ENCODE data around the gene TIMM22.
"Not testable (repeated sequence)": the region's sequence is repeated elsewhere in the genome, so short reads cannot be mapped to it uniquely, and the experiment has no call there.

TIMM22 gene

GRCh38 chr17:973053-973452 lies 23.9 kb upstream of the TIMM22 start:
- DNase-seq (ENCODE audit: low spot score), result no peak

- DNase-seq (ENCODE audit: low spot score), result not testable (repeated sequence)
Measured at GRCh38 chr17:974778-975177, 22.2 kb upstream of the TIMM22 start.

GRCh38 chr17:975371-975915 lies 21.5 kb upstream of the TIMM22 start:
- no peak for DNase-seq (ENCODE audit: low spot score)

GRCh38 chr17:976312-976711 lies 20.6 kb upstream of the TIMM22 start:
- no peak for DNase-seq (ENCODE audit: low spot score)

DNA sequence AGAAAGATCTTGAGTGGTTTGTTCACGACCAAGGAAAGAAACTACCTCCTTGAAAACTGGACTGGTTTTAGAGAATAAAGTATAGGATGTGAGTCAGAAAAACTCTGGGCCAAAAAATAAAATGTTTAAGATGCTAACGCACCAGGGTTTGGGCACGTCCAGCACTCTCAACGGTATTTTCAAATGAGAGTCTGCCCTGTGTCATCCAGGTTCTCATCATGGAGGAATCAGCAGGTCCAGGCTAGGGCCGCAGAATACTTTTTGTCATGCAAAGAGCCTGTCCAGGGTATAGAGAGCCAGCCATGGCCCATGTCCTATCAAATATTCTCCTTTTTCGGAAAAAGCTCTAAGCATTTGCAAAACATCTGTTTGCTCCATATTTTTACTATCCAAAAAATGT lies 19.8 kb upstream of the TIMM22 start:
- no peak for DNase-seq (ENCODE audit: low spot score)

GRCh38 chr17:978103-979093 lies 18.5 kb upstream of the TIMM22 start:
- no peak for DNase-seq (ENCODE audit: low spot score)

DNA sequence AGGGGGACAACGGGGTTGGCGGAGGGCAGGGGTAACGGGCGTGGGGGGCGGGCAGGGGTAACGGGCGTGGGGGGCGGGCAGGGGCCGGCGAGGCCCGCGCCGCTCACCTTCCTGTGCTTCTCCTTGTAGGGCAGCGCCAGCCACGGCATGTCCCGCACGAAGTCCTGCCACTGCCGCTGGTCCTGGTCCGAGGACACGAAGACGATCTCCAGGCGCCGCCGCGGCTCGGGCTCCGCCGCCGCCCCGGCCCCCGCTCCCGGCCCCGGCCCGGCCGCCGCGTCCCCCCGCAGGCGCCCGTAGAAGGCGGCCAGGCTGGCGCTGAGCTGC lies 17.8 kb upstream of the TIMM22 start:
- DNase-seq (ENCODE audit: low spot score), result no peak

DNA sequence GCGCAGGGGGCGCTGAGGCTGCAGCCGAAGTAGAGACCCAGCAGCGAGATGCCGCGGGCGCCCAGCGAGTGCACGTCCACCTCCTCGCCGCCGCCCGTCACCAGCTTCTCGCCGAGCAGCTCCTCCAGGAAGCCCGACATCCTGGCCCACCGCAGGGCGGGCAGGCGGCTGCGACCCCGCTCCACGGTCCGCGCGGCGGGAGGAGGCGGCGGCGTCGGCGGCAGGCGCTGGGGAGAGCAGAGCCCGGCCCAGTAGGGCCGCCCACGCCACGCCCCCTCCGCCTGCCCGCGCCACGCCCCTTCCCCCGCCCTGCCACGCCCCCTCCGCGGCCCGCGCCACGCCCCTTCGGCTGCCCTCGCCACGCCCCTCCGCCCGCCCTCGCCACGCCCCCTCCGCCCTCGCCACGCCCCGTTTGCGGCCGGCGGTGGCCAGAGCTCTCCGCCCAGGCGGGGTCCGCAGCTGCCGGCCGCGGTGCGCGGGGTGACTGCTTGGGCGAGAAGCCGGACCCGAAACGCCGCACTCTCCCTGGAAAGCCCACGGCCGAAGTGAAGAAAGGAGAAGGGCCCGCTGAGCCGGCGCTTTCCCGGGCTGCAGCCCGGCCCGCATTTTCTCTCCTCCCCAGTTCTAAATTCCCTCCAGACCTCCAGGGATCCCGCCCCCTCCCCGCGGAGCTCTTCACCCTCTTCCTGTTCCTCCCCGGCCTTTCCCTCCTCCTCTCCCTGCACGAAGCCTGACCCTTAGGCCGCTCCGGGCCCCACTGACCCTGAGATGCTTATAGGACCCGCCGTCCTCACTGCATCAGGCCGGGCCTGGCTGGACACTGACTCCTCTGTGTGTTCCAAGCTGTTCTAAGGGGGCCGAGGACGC lies 17.2 kb upstream of the TIMM22 start, which contains the start of gene NXN:
Gene NXN (minus strand): TSS at position 238 of the 867 bp plus-strand sequence.
- peak; percentile 82 for DNase-seq (ENCODE audit: low spot score)

DNA sequence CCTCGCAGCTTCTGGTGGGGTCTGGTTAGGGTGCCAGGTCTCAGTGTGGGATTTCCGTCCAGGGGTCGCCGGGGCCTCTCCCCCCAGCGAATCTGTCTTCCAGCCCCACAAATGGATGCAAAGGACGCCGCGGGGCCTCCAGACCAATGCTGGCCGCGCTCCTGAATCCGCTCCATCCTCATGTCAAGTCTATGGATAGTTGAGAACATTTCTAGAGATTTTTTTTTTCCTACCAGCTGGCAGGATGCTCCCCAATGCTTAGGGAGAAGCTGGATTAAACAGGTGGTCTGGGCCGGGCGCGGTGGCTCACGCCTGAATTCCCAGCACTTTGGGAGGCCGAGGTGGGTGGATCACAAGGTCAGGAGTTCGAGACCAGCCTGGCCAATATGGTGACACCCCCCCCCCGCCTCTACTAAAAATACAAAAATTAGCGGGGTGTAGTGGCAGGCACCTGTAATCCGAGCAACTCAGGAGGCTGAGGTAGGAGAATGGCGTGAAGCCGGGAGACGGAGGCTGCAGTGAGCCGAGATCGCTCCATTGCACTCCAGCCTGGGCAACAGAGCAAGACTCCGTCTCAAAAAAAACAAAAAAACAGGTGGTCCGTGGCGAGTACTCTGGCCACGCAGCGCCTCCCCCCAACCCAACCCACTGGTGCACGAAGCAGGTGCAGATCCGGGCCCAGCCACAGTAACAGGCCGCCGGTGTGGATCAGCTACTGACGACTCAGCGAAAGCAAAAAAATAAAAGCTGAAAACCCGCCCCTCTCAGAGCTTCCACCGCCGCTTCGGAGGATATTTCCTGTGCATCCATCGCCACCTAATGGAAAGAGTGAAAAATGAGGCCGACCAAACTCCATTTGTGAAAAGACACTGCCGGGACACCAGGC lies 16.3 kb upstream of the TIMM22 start:
- peak; percentile 90 for DNase-seq (ENCODE audit: low spot score)

DNA sequence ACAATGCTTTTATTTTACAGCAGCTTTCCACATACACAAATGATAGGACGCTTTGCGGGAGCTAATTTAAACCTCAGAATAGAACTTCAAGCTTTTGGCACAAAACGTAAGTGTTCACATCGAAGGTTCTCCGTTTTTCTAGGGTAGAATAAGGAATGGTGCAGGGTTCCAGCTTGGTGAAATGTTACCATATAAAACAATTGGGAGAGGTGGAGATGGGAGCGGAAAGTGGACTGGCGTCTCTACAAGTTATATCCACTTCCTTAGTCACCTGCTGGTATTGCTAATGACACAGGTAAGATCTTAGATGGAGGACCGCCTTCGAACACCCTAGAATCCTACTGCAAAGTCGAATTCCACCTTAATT lies 15.7 kb upstream of the TIMM22 start:
- no peak for DNase-seq (ENCODE audit: low spot score)

- no peak for DNase-seq (ENCODE audit: low spot score)
Measured at GRCh38 chr17:983921-984320, 13.0 kb upstream of the TIMM22 start.

DNA sequence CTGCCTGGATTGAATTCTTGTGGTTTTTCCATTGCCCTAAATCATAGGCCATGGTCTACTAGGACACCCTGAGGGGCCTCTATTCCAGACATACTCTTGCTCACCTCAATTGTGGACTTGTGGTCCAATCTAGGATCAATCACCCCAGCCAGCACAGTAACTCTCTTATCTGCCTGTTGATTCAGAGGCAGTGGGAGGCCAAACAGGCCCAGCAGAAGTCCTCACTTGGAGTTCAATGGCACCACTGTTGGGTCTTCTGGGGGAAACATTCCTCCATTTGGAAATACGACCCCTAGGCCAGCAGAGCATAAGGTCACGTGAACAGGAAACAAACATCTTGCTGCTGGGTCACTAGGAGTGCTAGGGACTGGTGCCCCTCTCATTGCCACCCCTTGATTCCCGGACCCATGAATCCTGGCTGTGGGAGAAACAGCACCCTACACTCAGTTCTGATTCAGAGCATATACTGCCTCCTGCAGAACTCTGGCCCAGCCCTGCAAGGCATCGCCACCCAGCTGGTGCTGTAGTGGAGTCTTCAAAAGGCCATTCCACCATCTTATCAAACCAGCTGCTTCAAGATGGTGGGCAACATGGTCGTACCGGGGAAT lies 10.5 kb upstream of the TIMM22 start:
- no peak for DNase-seq (ENCODE audit: low spot score)

- no peak for DNase-seq (ENCODE audit: low spot score)
Measured at GRCh38 chr17:987931-988330, 9.0 kb upstream of the TIMM22 start.

- DNase-seq (ENCODE audit: low spot score), result no peak
Measured at GRCh38 chr17:988561-988960, 8.4 kb upstream of the TIMM22 start.

DNA sequence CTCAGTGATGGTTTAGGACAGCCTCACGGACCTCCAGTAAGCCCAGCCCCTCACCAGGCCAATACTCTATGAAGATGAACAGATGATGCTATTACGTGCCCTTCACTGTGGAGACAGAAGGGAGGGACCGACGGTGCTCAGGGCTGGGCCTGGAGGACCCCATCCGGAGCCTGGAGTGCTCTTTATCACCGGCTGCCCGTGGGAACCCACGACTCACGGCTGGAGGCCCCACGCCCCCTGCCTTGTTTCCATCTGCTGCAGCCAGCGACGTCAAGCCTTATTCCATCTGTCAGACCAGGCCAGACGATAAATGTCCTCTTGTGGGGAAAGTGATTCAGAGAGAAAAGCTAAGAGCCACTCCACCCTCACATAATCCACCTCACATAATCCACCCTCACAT lies 4.0 kb upstream of the TIMM22 start:
- DNase-seq (ENCODE audit: low spot score), result no peak

GRCh38 chr17:995324-995723 lies 1.6 kb upstream of the TIMM22 start:
- not testable (repeated sequence) for DNase-seq (ENCODE audit: low spot score)

GRCh38 chr17:998111-998510 lies 1.2 kb downstream of the TIMM22 start:
- no peak for DNase-seq (ENCODE audit: low spot score)

DNA sequence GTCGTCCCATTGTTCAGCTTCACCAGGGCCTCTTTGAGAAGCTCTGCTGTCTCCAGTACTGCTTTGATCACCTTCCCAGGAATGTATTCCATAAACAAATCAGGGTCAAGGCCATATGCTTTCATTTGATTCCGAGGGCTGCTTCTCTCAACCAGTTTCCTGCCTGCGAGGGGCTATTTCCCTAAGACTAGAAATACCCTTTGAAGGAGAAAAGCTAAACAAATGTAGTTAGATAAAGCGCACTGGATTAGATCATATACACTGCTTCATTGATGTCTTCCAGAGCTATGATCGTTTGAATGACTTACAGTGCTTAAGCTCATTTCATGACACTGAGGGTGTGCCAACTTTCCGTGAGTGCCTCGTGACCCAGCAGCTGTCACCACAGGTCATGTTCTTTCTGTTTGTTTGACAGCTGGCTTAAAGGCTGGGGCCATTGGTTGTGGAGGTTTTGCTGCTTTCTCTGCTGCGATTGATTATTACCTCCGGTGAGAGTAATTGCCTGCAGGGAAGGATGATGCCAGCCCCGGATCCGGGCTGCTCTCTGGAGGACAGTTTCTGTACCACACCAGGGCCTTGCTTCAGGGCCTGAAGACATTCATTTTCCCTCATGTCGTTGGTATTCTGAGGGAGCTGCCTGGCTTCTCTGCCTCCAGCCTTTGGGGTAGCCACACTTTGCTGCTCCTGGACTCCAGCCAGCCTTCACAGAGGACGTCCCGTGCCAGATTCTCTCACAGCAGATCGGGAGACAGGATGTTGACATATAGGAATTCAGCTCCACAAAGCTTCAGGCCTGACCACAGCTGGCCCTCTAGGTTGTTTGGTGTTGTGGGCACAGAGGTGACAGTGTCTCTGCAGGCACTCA lies 3.9 kb downstream of the TIMM22 start:
- DNase-seq (ENCODE audit: low spot score), result no peak

DNA sequence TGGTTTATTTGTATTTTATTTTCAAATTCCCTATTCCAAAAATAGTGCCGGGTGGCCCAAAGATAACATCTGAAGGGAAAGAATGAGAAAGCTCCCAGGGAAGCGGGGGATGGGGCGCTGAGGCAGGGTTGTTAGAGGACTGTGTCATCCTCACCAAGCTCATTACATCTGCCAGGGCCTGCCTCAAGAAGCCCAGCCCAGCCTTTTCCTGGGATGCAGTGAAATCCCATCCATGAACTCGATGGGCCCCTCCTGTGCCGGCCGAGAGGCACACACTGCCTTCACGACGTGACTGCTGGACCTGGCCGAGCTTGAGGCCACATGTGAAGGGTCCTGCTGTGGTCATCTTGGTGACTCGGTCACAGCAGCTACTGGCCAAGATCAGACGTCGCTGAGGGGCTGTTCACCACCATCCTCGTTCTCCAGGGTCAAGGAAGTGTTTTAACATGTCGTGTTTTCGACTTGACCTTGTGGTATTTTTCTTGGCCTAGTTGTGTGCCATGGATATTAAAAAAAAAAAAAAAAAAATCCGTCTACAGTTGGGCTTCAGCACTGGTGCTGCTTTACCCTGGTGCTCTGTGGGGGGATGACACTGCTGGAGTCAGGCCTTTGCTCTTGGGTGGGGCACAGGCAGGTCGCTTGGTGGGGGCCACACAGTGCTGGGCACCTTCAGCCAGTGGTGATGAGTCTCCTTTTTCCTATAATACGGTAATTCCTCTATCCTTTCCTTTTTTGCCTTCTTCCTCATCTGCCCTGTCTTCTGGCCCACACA lies 4.9 kb downstream of the TIMM22 start:
- no peak for DNase-seq (ENCODE audit: low spot score)

DNA sequence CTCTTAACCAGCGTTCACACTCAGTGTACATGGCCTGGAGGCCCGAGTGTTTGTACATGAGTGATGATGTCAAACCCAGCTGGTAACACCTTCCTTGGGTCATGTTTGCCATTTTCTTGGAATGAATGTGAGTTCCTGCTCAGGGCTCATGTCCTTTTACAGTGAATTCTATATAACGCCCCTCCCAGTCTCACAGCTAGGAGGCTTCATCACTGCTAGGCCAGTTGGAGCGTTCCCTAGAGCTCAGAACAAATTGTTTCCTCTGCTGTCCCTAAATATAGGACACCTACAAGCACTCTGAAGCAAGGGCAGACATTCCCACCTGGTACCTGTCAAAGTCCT lies 5.5 kb downstream of the TIMM22 start:
- DNase-seq (ENCODE audit: low spot score), result no peak

Data from LoVo (cell line).